HepG2 (cell line): ENCODE results near the gene C14orf119. TPM values are rescaled to one million over a fixed set of nuclear protein-coding genes. Genes with fewer than 3 reads are reported as not detected.

Source experiments
- ATAC-seq: fragments of 200-7000 bp; cut with Tn5 transposase; 3 replicates; pipeline ENCODE4 v1.9.1; 2020; ENCODE audit warnings: mild to moderate bottlenecking, moderate library complexity
- BruUV-seq: library from RNA; stranded (reverse); fragments of 400-500 nt; replicated peaks from 2 replicates; lab custom pipeline; 2021; lab: Mats Ljungman, UMichigan
- CTCF ChIA-PET: fragments of 300-600 bp; formaldehyde crosslinking; extraction: SDS; loops from one replicate; lab custom pipeline; 2021; ENCODE audit warnings: low total read pairs, inconsistent platforms, low intra/inter-chr PET ratio; lab: Yijun Ruan, JAX
- POLR2A ChIA-PET: fragments of 350-600 bp; sonication (Branson Sonifier 250); formaldehyde crosslinking; loops from one replicate; lab custom pipeline; 2020; ENCODE audit warnings: antibody characterized with exemption, inconsistent platforms; lab: Yijun Ruan, JAX
- DNase-seq: peaks from one replicate; pipeline ENCODE4 v3.0.0-alpha.2; 2015; ENCODE audit warnings: low spot score
- FAIRE-seq: peaks from 3 replicates; lab custom pipeline; 2011; peaks lifted over from hg19 to GRCh38; lab: Jason Lieb, UNC
- H2AFZ ChIP-seq: one replicate; pipeline ENCODE4 v1.6.1; 2011; ENCODE audit warnings: low read length, inconsistent platforms
- H3K27ac ChIP-seq: fragments of 300-600 bp; 3 replicates; pipeline ENCODE4 v1.8.0; 2011; ENCODE audit warnings: mixed run types, mild to moderate bottlenecking, mixed read lengths, low read length, inconsistent platforms; ENCODE audit not compliant: insufficient read depth; ENCODE audit errors: extremely low read length
- H3K27me3 ChIP-seq, 2 experiments: fragments of 200-600 bp in 1 of 2; 2 replicates in 1 of 2; 3 replicates in 1 of 2; pipeline versions ENCODE4 v1.6.0 to v1.8.0; 2011; ENCODE audit warnings: low read length in 2 of 2, mild to moderate bottlenecking in 2 of 2, moderate library complexity in 2 of 2, inconsistent platforms in 1 of 2; ENCODE audit not compliant: insufficient read depth in 2 of 2, control insufficient read depth in 1 of 2
- H3K36me3 ChIP-seq, 2 experiments: fragments of 200-600 bp in 1 of 2; replicated peaks in 1 of 2; 2 replicates in 1 of 2; 3 replicates in 1 of 2; pipeline versions ENCODE4 v1.5.1 to v1.8.0; 2011; ENCODE audit warnings: low read length in 2 of 2, inconsistent platforms in 1 of 2; ENCODE audit not compliant: insufficient read depth in 2 of 2, control insufficient read depth in 1 of 2
- H3K4me1 ChIP-seq: 2 replicates; pipeline ENCODE4 v1.5.1; 2012; ENCODE audit warnings: low read length, inconsistent platforms; ENCODE audit not compliant: insufficient read depth
- H3K4me2 ChIP-seq: 2 replicates; pipeline ENCODE4 v1.6.0; 2011; ENCODE audit warnings: low read depth, low read length, inconsistent platforms
- H3K4me3 ChIP-seq, 3 experiments: fragments of 200-600 bp in 1 of 3; sonication (generic), shearing (Covaris generic) in 1 of 3; replicated peaks in 1 of 3; 2 replicates each; pipeline ENCODE4 v1.5.1; 2011 to 2016; ENCODE audit warnings: low read length in 3 of 3, inconsistent platforms in 2 of 3, low read depth in 2 of 3, mild to moderate bottlenecking in 2 of 3, control low read depth in 1 of 3, mixed read lengths in 1 of 3; ENCODE audit not compliant: insufficient read depth in 1 of 3
- H3K79me2 ChIP-seq: one replicate; pipeline ENCODE4 v1.6.1; 2011; ENCODE audit warnings: low read length, inconsistent platforms; ENCODE audit not compliant: insufficient read depth
- H3K9ac ChIP-seq: 2 replicates; pipeline ENCODE4 v1.6.0; 2011; ENCODE audit warnings: mild to moderate bottlenecking, low read depth, low read length, inconsistent platforms; ENCODE audit not compliant: insufficient read depth
- H3K9me3 ChIP-seq: 2 replicates; pipeline ENCODE4 v1.5.1; 2012; ENCODE audit warnings: mild to moderate bottlenecking, low read length
- H4K20me1 ChIP-seq: 2 replicates; pipeline ENCODE4 v1.6.0; 2011; ENCODE audit warnings: inconsistent platforms, mild to moderate bottlenecking, low read length, moderate library complexity; ENCODE audit not compliant: insufficient read depth
- ATF4 ChIP-seq, 2 experiments: fragments of 450-650 bp in 1 of 2; sonication (generic) in 1 of 2; formaldehyde crosslinking; IDR thresholded peaks; 2 replicates each; pipeline versions ENCODE4 v1.5.0 to v1.8.0; 2020 to 2022; ENCODE audit warnings: mild to moderate bottlenecking in 1 of 2, missing genetic modification reagents in 1 of 2
- CREM ChIP-seq, 2 experiments: sonication (generic) in 1 of 2; formaldehyde crosslinking in 1 of 2; IDR thresholded peaks; 2 replicates each; pipeline versions ENCODE4 v1.4.0 to v1.6.1; 2016 to 2020; ENCODE audit warnings: antibody characterized with exemption in 1 of 2, mild to moderate bottlenecking in 1 of 2, missing genetic modification reagents in 1 of 2
- KLF6 ChIP-seq: IDR thresholded peaks from 2 replicates; pipeline ENCODE4 v1.8.0; 2016; ENCODE audit warnings: missing biosample characterization, missing genetic modification reagents
- MLLT10 ChIP-seq: sonication (generic); formaldehyde crosslinking; IDR thresholded peaks from 2 replicates; pipeline ENCODE4 v1.4.0; 2020; ENCODE audit warnings: missing genetic modification reagents
- NCOR1 ChIP-seq: fragments of 200-600 bp; sonication (generic); IDR thresholded peaks from 2 replicates; pipeline ENCODE4 v1.7.0; 2017; ENCODE audit warnings: antibody characterized with exemption, low read length, borderline replicate concordance
- ZNF292 ChIP-seq: sonication (generic); formaldehyde crosslinking; IDR thresholded peaks from 2 replicates; pipeline ENCODE4 v1.8.1; 2022; ENCODE audit warnings: mild to moderate bottlenecking, low read depth, missing genetic modification reagents, borderline replicate concordance
- ZNF343 ChIP-seq: sonication (generic); formaldehyde crosslinking; IDR thresholded peaks from 2 replicates; pipeline ENCODE4 v1.4.0; 2020; ENCODE audit warnings: mild to moderate bottlenecking, missing genetic modification reagents
- WGBS: methylation state at CpG from one replicate; pipeline ENCODE4 v1.1.6; 2017; ENCODE audit warnings: low lambda C conversion rate; 5-methylcytosine and 5-hydroxymethylcytosine counted together
- in situ Hi-C: cut with HindIII; loops from 2 replicates; pipeline ENCODE4 v1.10.0; 2017; ENCODE audit warnings: low pct_unique_long_range_greater_than_20kb; ENCODE audit not compliant: extremely low pct_ligation_motif_present
- intact Hi-C: fragments of 100-400 bp; cut with micrococcal nuclease; formaldehyde crosslinking; loops from one replicate; pipeline ENCODE4 v1.10.0; 2022; ENCODE audit not compliant: unreplicated experiment
- polyA plus RNA-seq, 8 experiments: library from polyadenylated mRNA; depleted of rRNA in 3 of 8; stranded (reverse) in 7 of 8; unstranded in 1 of 8; fragments of >200 nt; fragmentation: Illumina TruSeq in 4 of 8; extraction: Trizol in 4 of 8; gene quantifications; 2 replicates each; pipeline versions ENCODE4 v1.2.1 to v1.2.3, GENCODE V29; 2011 to 2016; ENCODE audit warnings: low read depth in 4 of 8, missing spikeins in 1 of 8, mixed read lengths in 1 of 8; ENCODE audit not compliant: insufficient read depth in 1 of 8
- total RNA-seq, 5 experiments: library from RNA; depleted of rRNA; stranded (reverse); fragments of >200 nt; fragmentation: Illumina TruSeq; extraction: Trizol; gene quantifications; 2 replicates each; pipeline ENCODE4 v1.2.3, GENCODE V29; 2016; ENCODE audit warnings: low read depth in 1 of 5

The C14orf119 gene
- total and polyA plus RNA-seq, 2 of the 13 experiments (the other 11 are each of a cell fraction or from before 2014, with no cell fraction given): 117 to 206 TPM

GRCh38 chr14:23141706-23142444 is 46.6 kb downstream of the C14orf119 start:
- no peak overlapping the region for H2AFZ ChIP-seq
- no peak overlapping the region for H3K4me3 ChIP-seq
- H3K79me2 ChIP-seq: no peaks in the 10 kb centered on the region
- TF ChIP-seq ATF4 (CRISPR knock-in tag; IDR thresholded peaks at IDR 0.05) (no peak), CREM (IDR thresholded peaks at IDR 0.05) (no peak), CREM (CRISPR knock-in tag; IDR thresholded peaks at IDR 0.05) (no peak), NCOR1 (no peak), ZNF343 (CRISPR knock-in tag) (0 out of 2 replicates have a peak, but pooled peaks have one; percentile 25)
- TF ChIP-seq, all 625 proteins: peak for 1
- H3K9ac ChIP-seq: no peak overlapping the region
- peaks cover 7 to 61% of the 10 kb centered on the region in 2 experiments for H3K27me3 ChIP-seq
- no peak for ATAC-seq
- no TSS peak for BruUV-seq
- no peak overlapping the region for H3K4me2 ChIP-seq
- intact Hi-C loops: no loop called here
- no peak overlapping the region for H3K27ac ChIP-seq
- CTCF ChIA-PET: no interaction called here
- FAIRE-seq: no peak
- 16% methylated on average over 7 of the region's 7 CpGs for WGBS
- no peaks in the 10 kb centered on the region for H4K20me1 ChIP-seq
- POLR2A ChIA-PET: no interaction called here
- in situ Hi-C loops: no loop called here
- no peaks in the 10 kb centered on the region for H3K36me3 ChIP-seq
- H3K4me1 ChIP-seq: peaks cover 10% of the 10 kb centered on the region
- H3K9me3 ChIP-seq: no peaks in the 10 kb centered on the region
- DNase-seq: no peak

- H3K4me2 ChIP-seq: no peak overlapping the region
- H3K27me3 ChIP-seq: peaks cover 8 to 52% of the 10 kb centered on the region in 2 experiments
- no peaks in the 10 kb centered on the region for H3K9me3 ChIP-seq
- no peak overlapping the region for H3K27ac ChIP-seq
- WGBS: 23% methylated on average over 4 of the region's 4 CpGs
- H3K36me3 ChIP-seq: no peaks in the 10 kb centered on the region
- no peaks in the 10 kb centered on the region for H3K79me2 ChIP-seq
- ChIA-PET POLR2A (no interaction called here), CTCF (no interaction called here)
- no peak overlapping the region for H3K4me3 ChIP-seq
- no peaks in the 10 kb centered on the region for H4K20me1 ChIP-seq
- in situ Hi-C loops (no loop called here), intact Hi-C loops (no loop called here)
- no peak for FAIRE-seq
- no peak overlapping the region for H2AFZ ChIP-seq
- TF ChIP-seq KLF6 (CRISPR knock-in tag) (no peak), MLLT10 (CRISPR knock-in tag) (no peak), ZNF292 (CRISPR knock-in tag) (no peak)
- H3K4me1 ChIP-seq: peaks cover under 1% of the 10 kb centered on the region; the same call in 1 of the 2 replicates
- DNase-seq: no peak
- ATAC-seq: no peak
- H3K9ac ChIP-seq: no peak overlapping the region
- no TSS peak for BruUV-seq
Measured at GRCh38 chr14:23142826-23143225, 47.5 kb downstream of the C14orf119 start.
